ENCODE measurements around the gene SIAH2.
A peak's percentile ranks its signal among the peaks of the same experiment; 100 is the strongest.

The SIAH2 gene

GRCh38 chr3:150765949-150766720 lies 3.2 kb upstream of the SIAH2 start:
- TF ChIP-seq, protein P1, sequence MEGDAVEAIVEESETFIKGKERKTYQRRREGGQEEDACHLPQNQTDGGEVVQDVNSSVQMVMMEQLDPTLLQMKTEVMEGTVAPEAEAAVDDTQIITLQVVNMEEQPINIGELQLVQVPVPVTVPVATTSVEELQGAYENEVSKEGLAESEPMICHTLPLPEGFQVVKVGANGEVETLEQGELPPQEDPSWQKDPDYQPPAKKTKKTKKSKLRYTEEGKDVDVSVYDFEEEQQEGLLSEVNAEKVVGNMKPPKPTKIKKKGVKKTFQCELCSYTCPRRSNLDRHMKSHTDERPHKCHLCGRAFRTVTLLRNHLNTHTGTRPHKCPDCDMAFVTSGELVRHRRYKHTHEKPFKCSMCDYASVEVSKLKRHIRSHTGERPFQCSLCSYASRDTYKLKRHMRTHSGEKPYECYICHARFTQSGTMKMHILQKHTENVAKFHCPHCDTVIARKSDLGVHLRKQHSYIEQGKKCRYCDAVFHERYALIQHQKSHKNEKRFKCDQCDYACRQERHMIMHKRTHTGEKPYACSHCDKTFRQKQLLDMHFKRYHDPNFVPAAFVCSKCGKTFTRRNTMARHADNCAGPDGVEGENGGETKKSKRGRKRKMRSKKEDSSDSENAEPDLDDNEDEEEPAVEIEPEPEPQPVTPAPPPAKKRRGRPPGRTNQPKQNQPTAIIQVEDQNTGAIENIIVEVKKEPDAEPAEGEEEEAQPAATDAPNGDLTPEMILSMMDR (IDR thresholded peaks at IDR 0.05; ENCODE audit: low read length, missing control alignments): no peak
- peak; percentile 26 for DNase-seq (ENCODE audit: low read depth)
- no peak overlapping the region for H3K4me3 ChIP-seq (replicated peaks; ENCODE audit: low read depth, low read length)

- DNase-seq (ENCODE audit: low read depth): no peak
- H3K4me3 ChIP-seq (replicated peaks; ENCODE audit: low read depth, low read length): no peak overlapping the region
- TF ChIP-seq, protein P1 (IDR thresholded peaks at IDR 0.05; ENCODE audit: low read length, missing control alignments): no peak
Measured at GRCh38 chr3:150764967-150765366, 2.0 kb upstream of the SIAH2 start.

DNA sequence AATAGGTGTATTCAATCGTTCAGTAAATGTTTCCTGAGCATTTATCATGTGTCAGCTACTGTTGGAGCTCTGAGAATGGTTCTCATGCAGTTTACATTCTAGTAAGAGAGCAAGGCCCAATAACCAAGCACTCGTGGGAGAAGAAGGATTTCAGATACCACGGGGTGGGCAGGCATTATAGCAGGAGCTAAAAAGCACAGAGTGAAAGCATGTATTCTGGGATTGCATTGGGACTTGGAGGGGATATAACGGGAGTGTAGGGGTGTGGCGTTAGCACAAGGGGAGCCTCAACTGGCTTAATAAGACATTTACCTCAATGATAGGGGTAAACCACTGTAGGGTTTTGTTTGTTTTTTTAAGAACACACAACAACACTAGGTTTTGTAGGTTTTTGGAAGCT lies 1.6 kb upstream of the SIAH2 start:
- no peak for DNase-seq (ENCODE audit: low read depth)
- TF ChIP-seq, protein P1 (IDR thresholded peaks at IDR 0.05; ENCODE audit: low read length, missing control alignments): no peak
- H3K4me3 ChIP-seq (replicated peaks; ENCODE audit: low read depth, low read length): no peak overlapping the region

GRCh38 chr3:150763841-150764483 lies 993 bp upstream of the SIAH2 start:
- peak; percentile 63 for DNase-seq (ENCODE audit: low read depth)
- H3K4me3 ChIP-seq (replicated peaks; ENCODE audit: low read depth, low read length): peak overlapping the region; percentile 88
- TF ChIP-seq, protein P1 (IDR thresholded peaks at IDR 0.05; ENCODE audit: low read length, missing control alignments): peak; percentile 60

- TF ChIP-seq, protein P1 (IDR thresholded peaks at IDR 0.05; ENCODE audit: low read length, missing control alignments): no peak
Measured at GRCh38 chr3:150762662-150763121, 277 bp downstream of the SIAH2 start.

DNA sequence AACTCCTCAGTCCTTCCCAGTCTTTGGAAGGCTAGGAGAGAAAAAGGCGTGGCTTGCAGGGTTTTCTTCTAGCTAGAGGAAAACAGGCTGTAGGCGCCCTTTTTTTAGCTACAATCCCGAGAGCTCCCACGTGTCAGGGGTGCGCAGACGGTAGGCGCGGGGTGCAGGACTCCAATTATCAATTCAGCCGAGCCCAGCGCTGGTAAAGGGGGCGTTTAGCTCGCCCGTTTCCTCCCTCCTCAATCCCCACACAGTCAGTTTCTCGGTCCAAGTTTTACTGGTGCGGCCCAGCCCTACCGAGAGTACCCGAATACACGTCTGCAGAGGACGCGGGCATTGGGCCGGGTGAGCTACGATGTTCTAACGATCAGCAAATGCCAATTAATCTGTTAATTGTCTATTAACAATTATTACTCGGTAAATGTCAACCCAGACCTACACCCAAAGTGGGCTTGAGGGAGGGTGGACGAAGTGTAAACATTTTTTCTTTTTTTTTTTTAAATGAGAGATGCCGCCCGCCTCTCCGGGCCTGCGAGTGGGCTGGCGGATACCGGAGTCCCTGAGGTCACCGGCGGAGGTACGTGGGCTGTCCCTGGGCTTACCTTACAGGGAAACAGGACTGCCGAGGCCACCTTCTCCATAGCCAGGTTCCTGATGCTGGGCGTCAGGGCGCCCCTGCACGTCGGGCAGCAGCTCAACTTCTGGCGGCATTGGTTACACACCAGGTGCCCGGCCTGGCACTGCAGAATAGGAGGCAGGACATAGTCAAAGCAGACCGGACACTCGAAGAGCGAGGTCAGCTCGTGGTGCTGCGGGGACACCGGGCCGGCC lies 923 bp downstream of the SIAH2 start:
- TF ChIP-seq, protein P1 (IDR thresholded peaks at IDR 0.05; ENCODE audit: low read length, missing control alignments): no peak
- peak; percentile 48 for DNase-seq (ENCODE audit: low read depth)
- H3K4me3 ChIP-seq (replicated peaks; ENCODE audit: low read depth, low read length): peak overlapping the region; percentile 88

More at GRCh38 chr3:150762662-150763121, 277 bp downstream of the SIAH2 start:
- peak overlapping the region; percentile 88 for H3K4me3 ChIP-seq (replicated peaks; ENCODE audit: low read depth, low read length)
- DNase-seq (ENCODE audit: low read depth): no peak
